Osteoblast (primary cell): ENCODE measurements around the gene PATL1. TPM values are rescaled to one million over a fixed set of nuclear protein-coding genes. Genes with fewer than 3 reads are reported as not detected.

ENCODE experiments used
- DNase-seq: peaks from one replicate; pipeline ENCODE4 v3.0.0; 2011; ENCODE audit warnings: low spot score, mixed read lengths; ENCODE audit not compliant: insufficient read length; ENCODE audit errors: missing footprints
- H2AFZ ChIP-seq: 2 replicates; pipeline ENCODE4 v1.6.0; 2011; ENCODE audit warnings: mild to moderate bottlenecking, low read length
- H3K27ac ChIP-seq: 2 replicates; pipeline ENCODE4 v1.5.1; 2011; ENCODE audit warnings: mild to moderate bottlenecking, low read depth, low read length, moderate library complexity
- H3K27me3 ChIP-seq: 2 replicates; pipeline ENCODE4 v1.6.0; 2012; ENCODE audit warnings: mild to moderate bottlenecking, control low read depth, inconsistent platforms, low read length, moderate library complexity; ENCODE audit not compliant: insufficient read depth
- H3K36me3 ChIP-seq: 2 replicates; pipeline ENCODE4 v1.5.1; 2011; ENCODE audit warnings: mild to moderate bottlenecking, low read length, control low read depth, moderate library complexity; ENCODE audit not compliant: insufficient read depth
- H3K4me1 ChIP-seq: 2 replicates; pipeline ENCODE4 v1.5.1; 2011; ENCODE audit warnings: mild to moderate bottlenecking, low read length, control low read depth, moderate library complexity; ENCODE audit not compliant: insufficient read depth
- H3K4me2 ChIP-seq: 2 replicates; pipeline ENCODE4 v1.6.0; 2011; ENCODE audit warnings: mild to moderate bottlenecking, low read length; ENCODE audit not compliant: insufficient read depth
- H3K4me3 ChIP-seq: fragments of 200-600 bp; sonication (generic); 3 replicates; pipeline ENCODE4 v1.5.1; 2012; ENCODE audit warnings: mild to moderate bottlenecking, low read length, inconsistent platforms; ENCODE audit not compliant: insufficient read depth
- H3K79me2 ChIP-seq: 2 replicates; pipeline ENCODE4 v1.6.0; 2012; ENCODE audit warnings: mild to moderate bottlenecking, low read length, control low read depth, inconsistent platforms; ENCODE audit not compliant: insufficient read depth
- H3K9me3 ChIP-seq: 2 replicates; pipeline ENCODE4 v1.5.1; 2011; ENCODE audit warnings: low read depth, low read length, control low read depth
- H4K20me1 ChIP-seq: 2 replicates; pipeline ENCODE4 v1.6.0; 2012; ENCODE audit warnings: mild to moderate bottlenecking, low read length, control low read depth; ENCODE audit not compliant: insufficient read depth
- CTCF ChIP-seq: IDR thresholded peaks from 2 replicates; pipeline ENCODE4 v1.5.1; 2011; ENCODE audit warnings: mild to moderate bottlenecking, low read depth, low read length, moderate library complexity; ENCODE audit errors: extremely low read depth
- total RNA-seq: library from RNA; depleted of rRNA; stranded (reverse); fragments of >200 nt; gene quantifications from 2 replicates; pipeline ENCODE4 v1.2.3, GENCODE V29; 2012

The PATL1 gene
- total RNA-seq, 1 donor, result 19.5 TPM

- Histone ChIP-seq H3K36me3 (no peaks in the 10 kb centered on the region), H3K27me3 (no peaks in the 10 kb centered on the region), H3K4me2 (no peak overlapping the region), H2AFZ (no peak overlapping the region), H3K4me3 (no peak overlapping the region), H3K27ac (no peak overlapping the region), H3K4me1 (no peaks in the 10 kb centered on the region), H3K79me2 (no peaks in the 10 kb centered on the region), H3K9me3 (no peaks in the 10 kb centered on the region), H4K20me1 (no peaks in the 10 kb centered on the region)
- no peak for DNase-seq
- no peak for TF ChIP-seq CTCF
Observed at GRCh38 chr11:59676205-59676604, 7.4 kb upstream of the PATL1 start.

GRCh38 chr11:59674291-59674690, 5.5 kb upstream of the PATL1 start:
- Histone ChIP-seq H3K27me3 (no peaks in the 10 kb centered on the region), H3K27ac (no peak overlapping the region), H2AFZ (no peak overlapping the region), H3K4me3 (no peak overlapping the region), H3K4me1 (peaks cover 9% of the 10 kb centered on the region), H3K4me2 (no peak overlapping the region), H3K9me3 (no peaks in the 10 kb centered on the region), H3K36me3 (no peaks in the 10 kb centered on the region), H4K20me1 (no peaks in the 10 kb centered on the region), H3K79me2 (peaks cover 8% of the 10 kb centered on the region)
- no peak for TF ChIP-seq CTCF
- DNase-seq, result peak; percentile 18

- Histone ChIP-seq H3K4me3 (no peak overlapping the region), H3K79me2 (peaks cover 12% of the 10 kb centered on the region), H4K20me1 (no peaks in the 10 kb centered on the region), H3K27ac (no peak overlapping the region), H3K4me2 (no peak overlapping the region), H3K36me3 (no peaks in the 10 kb centered on the region), H3K9me3 (no peaks in the 10 kb centered on the region), H3K4me1 (peaks cover 11% of the 10 kb centered on the region), H2AFZ (no peak overlapping the region), H3K27me3 (no peaks in the 10 kb centered on the region)
- no peak for DNase-seq
- TF ChIP-seq CTCF, result no peak
Observed at GRCh38 chr11:59673291-59673690, 4.5 kb upstream of the PATL1 start.

GRCh38 chr11:59671471-59671870, 2.6 kb upstream of the PATL1 start:
- H3K4me1 ChIP-seq, result peaks cover 23% of the 10 kb centered on the region
- H3K79me2 ChIP-seq, result peaks cover 30% of the 10 kb centered on the region
- H3K36me3 ChIP-seq, result peaks cover 4% of the 10 kb centered on the region
- no peak for DNase-seq
- no peak overlapping the region for H3K4me2 ChIP-seq
- no peak for TF ChIP-seq CTCF
- H3K27me3 ChIP-seq, result no peaks in the 10 kb centered on the region
- peaks cover 10% of the 10 kb centered on the region for H4K20me1 ChIP-seq
- no peaks in the 10 kb centered on the region for H3K9me3 ChIP-seq
- H3K4me3 ChIP-seq, result no peak overlapping the region
- H3K27ac ChIP-seq, result no peak overlapping the region
- no peak overlapping the region for H2AFZ ChIP-seq
